Natural killer cell (primary cell): Measurements from ENCODE around the gene KAZN. TPM values are rescaled to one million over a fixed set of nuclear protein-coding genes. Genes with fewer than 3 reads are reported as not detected.
A peak's percentile ranks its signal among the peaks of the same experiment; 100 is the strongest.

ENCODE experiments used
- ATAC-seq, 3 donors: fragments of 150-1000 bp in 2 of 3; fragments of 200-7000 bp in 1 of 3; cut with Tn5 transposase; 1 replicate in 1 of 3; 2 replicates in 2 of 3; pipeline ENCODE4 v1.10.0; 2021; ENCODE audit warnings: mild to moderate bottlenecking in 2 of 3, moderate library complexity in 2 of 3
- DNase-seq, 2 donors: peaks; one replicate each; pipeline versions ENCODE4 v3.0.0 to v3.0.0-alpha.2; 2013 to 2021; ENCODE audit warnings: mixed read lengths in 1 of 2
- H3K27ac ChIP-seq: one replicate; pipeline ENCODE4 v1.5.1; 2013; ENCODE audit warnings: mild to moderate bottlenecking, low read length
- H3K27me3 ChIP-seq: one replicate; pipeline ENCODE4 v1.6.1; 2013; ENCODE audit warnings: low read length; ENCODE audit not compliant: control insufficient read depth, insufficient read depth
- H3K36me3 ChIP-seq: one replicate; pipeline ENCODE4 v1.6.1; 2013; ENCODE audit warnings: low read length; ENCODE audit not compliant: control insufficient read depth, insufficient read depth
- H3K4me1 ChIP-seq: one replicate; pipeline ENCODE4 v1.6.1; 2013; ENCODE audit warnings: low read length; ENCODE audit not compliant: control insufficient read depth, insufficient read depth
- H3K4me3 ChIP-seq: one replicate; pipeline ENCODE4 v1.5.1; 2013; ENCODE audit warnings: low read length
- H3K9me3 ChIP-seq: one replicate; pipeline ENCODE4 v1.6.1; 2013; ENCODE audit warnings: low read length; ENCODE audit not compliant: control insufficient read depth, insufficient read depth
- H3K27ac Mint-ChIP-seq, 2 donors: one replicate each; pipeline ENCODE4 v1.8.0; 2022; ENCODE audit warnings: mild to moderate bottlenecking in 2 of 2, mixed read lengths in 2 of 2, moderate library complexity in 1 of 2
- H3K27me3 Mint-ChIP-seq, 2 donors: one replicate each; pipeline ENCODE4 v1.8.0; 2022; ENCODE audit warnings: low read depth in 2 of 2, mixed read lengths in 2 of 2
- H3K36me3 Mint-ChIP-seq: one replicate; pipeline ENCODE4 v1.8.0; 2022; ENCODE audit warnings: mixed read lengths
- H3K4me1 Mint-ChIP-seq, 2 donors: one replicate each; pipeline ENCODE4 v1.8.0; 2022; ENCODE audit warnings: mixed read lengths in 2 of 2
- H3K4me3 Mint-ChIP-seq: one replicate; pipeline ENCODE4 v1.8.0; 2022; ENCODE audit warnings: mild to moderate bottlenecking, moderate library complexity, mixed read lengths
- H3K9me3 Mint-ChIP-seq, 2 donors: one replicate each; pipeline ENCODE4 v1.8.0; 2022; ENCODE audit warnings: mixed read lengths in 2 of 2
- WGBS: methylation state at CpG from one replicate; pipeline ENCODE4 v1.1.7; 2013; ENCODE audit warnings: missing lambda C conversion rate; ENCODE audit not compliant: insufficient coverage; 5-methylcytosine and 5-hydroxymethylcytosine counted together
- intact Hi-C: fragments of 100-400 bp; cut with micrococcal nuclease; formaldehyde crosslinking; loops from one replicate; pipeline ENCODE4 v1.14.2; 2022
- total RNA-seq, 4 donors: library from RNA; stranded (reverse); fragments of 120-200 nt in 1 of 4; gene quantifications; one replicate each; pipeline versions ENCODE4 v1.2.3 to v1.2.4, GENCODE V29; 2013 to 2022
- TF ChIP-seq, protein P1 (sequence below): fragments of 200-600 bp; IDR thresholded peaks from one replicate; pipeline ENCODE4 v1.8.0; 2022; ENCODE audit warnings: antibody characterized with exemption

The KAZN gene
- total RNA-seq, 3 donors from 2014 or later (not counting 1 experiment from before 2014, with no cell fraction given) = 1.2 to 2.0 (median 1.7) TPM

DNA sequence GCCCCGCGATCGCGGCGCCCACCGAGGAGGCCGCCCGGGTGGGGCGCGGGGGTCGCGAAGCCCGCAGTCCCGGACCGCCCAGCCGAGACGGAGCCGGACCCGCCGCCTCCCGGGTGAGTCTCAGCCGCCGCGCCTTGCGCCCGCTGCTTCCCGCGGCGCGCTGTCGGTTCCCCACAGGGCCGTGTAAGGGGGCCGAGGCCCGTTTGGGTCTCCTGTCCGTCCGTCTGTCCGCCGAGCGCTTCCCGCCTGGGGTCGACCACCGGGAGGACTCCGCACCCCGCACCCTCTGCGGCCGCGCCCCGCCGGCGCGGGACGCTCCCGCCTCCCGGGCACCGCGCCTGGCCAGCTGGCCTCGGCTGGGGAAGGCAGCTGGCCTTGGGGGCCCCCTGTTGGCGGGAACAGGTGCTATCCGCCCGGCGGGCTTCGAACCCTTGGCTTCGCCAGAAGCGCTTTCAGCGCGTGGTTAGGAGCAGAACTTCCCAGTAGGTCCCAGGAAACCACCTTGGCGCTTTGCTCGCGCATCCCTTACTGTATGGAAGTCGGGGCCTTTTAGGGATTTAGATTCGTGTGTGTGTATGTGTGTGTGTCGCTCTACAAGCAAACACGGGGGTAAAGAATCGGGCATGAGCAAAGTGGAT is 555.5 kb downstream of the KAZN start:
- DNase-seq (peak in 1 of 2 donors; percentile 15), ATAC-seq (peak in 2 of 3 donors; percentile 57 to 60)
- Mint-ChIP-seq H3K4me1 (peaks cover 19 to 20% of the 10 kb centered on the region in 2 donors), H3K27me3 (peaks cover 32 to 43% of the 10 kb centered on the region in 2 donors), H3K4me3 (peak overlapping the region; percentile 76), H3K36me3 (no peaks in the 10 kb centered on the region), H3K27ac (no peak overlapping the region), H3K9me3 (no peaks in the 10 kb centered on the region)
- Histone ChIP-seq H3K27me3 (peaks cover 34% of the 10 kb centered on the region), H3K27ac (no peak overlapping the region), H3K9me3 (no peaks in the 10 kb centered on the region), H3K4me1 (peaks cover 40% of the 10 kb centered on the region), H3K4me3 (no peak overlapping the region), H3K36me3 (no peaks in the 10 kb centered on the region)
- TF ChIP-seq, protein P1, sequence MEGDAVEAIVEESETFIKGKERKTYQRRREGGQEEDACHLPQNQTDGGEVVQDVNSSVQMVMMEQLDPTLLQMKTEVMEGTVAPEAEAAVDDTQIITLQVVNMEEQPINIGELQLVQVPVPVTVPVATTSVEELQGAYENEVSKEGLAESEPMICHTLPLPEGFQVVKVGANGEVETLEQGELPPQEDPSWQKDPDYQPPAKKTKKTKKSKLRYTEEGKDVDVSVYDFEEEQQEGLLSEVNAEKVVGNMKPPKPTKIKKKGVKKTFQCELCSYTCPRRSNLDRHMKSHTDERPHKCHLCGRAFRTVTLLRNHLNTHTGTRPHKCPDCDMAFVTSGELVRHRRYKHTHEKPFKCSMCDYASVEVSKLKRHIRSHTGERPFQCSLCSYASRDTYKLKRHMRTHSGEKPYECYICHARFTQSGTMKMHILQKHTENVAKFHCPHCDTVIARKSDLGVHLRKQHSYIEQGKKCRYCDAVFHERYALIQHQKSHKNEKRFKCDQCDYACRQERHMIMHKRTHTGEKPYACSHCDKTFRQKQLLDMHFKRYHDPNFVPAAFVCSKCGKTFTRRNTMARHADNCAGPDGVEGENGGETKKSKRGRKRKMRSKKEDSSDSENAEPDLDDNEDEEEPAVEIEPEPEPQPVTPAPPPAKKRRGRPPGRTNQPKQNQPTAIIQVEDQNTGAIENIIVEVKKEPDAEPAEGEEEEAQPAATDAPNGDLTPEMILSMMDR = peak; percentile 50
- intact Hi-C loops = no loop called here
- WGBS = 1% methylated on average over 74 of the region's 74 CpGs

DNA sequence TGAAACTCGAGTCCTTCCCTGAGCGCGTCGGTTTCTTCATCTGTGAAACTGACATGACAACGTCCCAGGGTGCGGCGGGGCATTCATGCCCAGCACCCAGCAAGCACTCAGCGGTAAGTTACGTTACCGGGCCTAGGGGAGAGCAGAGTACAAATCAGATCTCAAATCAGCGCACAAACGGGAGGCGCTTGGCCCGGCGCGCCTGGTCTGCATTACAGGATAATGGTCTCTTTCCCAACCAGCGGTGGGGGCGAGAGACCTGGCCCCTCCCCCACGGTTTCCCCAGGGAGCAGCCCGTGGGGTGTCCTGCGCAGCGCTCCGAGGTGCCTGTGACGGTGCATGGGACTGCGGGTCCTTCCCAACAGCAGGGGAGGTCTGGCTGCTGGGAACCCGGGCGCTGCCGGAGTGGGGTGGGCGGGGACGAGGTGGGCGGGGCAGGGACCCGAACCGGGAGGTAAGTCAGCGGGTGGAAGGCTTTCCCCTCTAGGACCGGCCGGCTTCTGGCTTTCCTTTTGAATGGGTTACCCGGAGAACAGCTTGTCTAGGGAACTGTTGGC is 556.1 kb downstream of the KAZN start:
- no peak for DNase-seq
- peaks cover 40% of the 10 kb centered on the region for H3K4me1 ChIP-seq
- no peaks in the 10 kb centered on the region for H3K36me3 Mint-ChIP-seq
- H3K27ac ChIP-seq = no peak overlapping the region
- H3K4me1 Mint-ChIP-seq = peaks cover 19 to 20% of the 10 kb centered on the region in 2 donors
- H3K36me3 ChIP-seq = no peaks in the 10 kb centered on the region
- no peaks in the 10 kb centered on the region for H3K9me3 Mint-ChIP-seq
- H3K9me3 ChIP-seq = no peaks in the 10 kb centered on the region
- H3K27me3 ChIP-seq = peaks cover 34% of the 10 kb centered on the region
- 17% methylated on average over 37 of the region's 37 CpGs for WGBS
- H3K27me3 Mint-ChIP-seq = peaks cover 31 to 41% of the 10 kb centered on the region in 2 donors
- intact Hi-C loops = no loop called here
- peak overlapping the region; percentile 76 for H3K4me3 Mint-ChIP-seq
- peak in 2 of 3 donors; percentile 21 to 41 for ATAC-seq
- H3K4me3 ChIP-seq = no peak overlapping the region
- TF ChIP-seq, protein P1 = no peak
- H3K27ac Mint-ChIP-seq = no peak overlapping the region

DNA sequence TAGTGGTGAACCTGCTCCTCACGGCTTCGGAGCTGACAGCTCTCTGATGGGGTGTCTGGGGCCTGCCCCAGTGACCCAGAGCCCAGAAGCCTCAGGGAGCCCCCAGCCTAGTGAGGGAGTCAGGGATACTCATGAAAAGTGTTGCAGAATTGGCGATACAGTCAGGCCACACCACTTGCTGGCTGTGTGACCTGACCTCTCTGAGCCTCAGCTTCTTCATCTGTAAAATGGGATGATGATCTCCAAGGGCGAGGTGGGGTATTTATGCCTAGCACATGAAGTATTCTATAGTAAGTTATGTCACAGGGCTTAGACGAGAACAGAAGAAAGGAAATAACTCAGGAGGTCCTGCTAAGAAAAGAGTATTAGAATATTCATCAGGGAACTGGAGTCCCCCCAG is 556.7 kb downstream of the KAZN start:
- Histone ChIP-seq H3K27me3 (peaks cover 34% of the 10 kb centered on the region), H3K9me3 (no peaks in the 10 kb centered on the region), H3K4me1 (peaks cover 40% of the 10 kb centered on the region), H3K36me3 (no peaks in the 10 kb centered on the region), H3K27ac (no peak overlapping the region), H3K4me3 (no peak overlapping the region)
- 95% methylated on average over 5 of the region's 5 CpGs for WGBS
- Mint-ChIP-seq H3K36me3 (no peaks in the 10 kb centered on the region), H3K27me3 (peaks cover 29 to 35% of the 10 kb centered on the region in 2 donors), H3K27ac (no peak overlapping the region), H3K4me3 (peak overlapping the region; percentile 22), H3K9me3 (no peaks in the 10 kb centered on the region), H3K4me1 (peaks cover 19 to 20% of the 10 kb centered on the region in 2 donors)
- no peak for DNase-seq
- intact Hi-C loops = no loop called here
- TF ChIP-seq, protein P1 = no peak
- ATAC-seq = no peak
